Ascending aorta (tissue), 2 donors: ENCODE results near the gene HMGCLL1. TPM values are rescaled to one million over a fixed set of nuclear protein-coding genes. Genes with fewer than 3 reads are reported as not detected.

ENCODE experiments used
- DNase-seq, 2 donors: peaks; one replicate each; pipeline ENCODE4 v3.0.0-alpha.2; 2019; ENCODE audit warnings: low spot score in 2 of 2
- H3K27ac ChIP-seq, 2 donors: fragments of 200-600 bp; sonication (generic); one replicate each; pipeline ENCODE4 v1.5.1; 2016 to 2017; ENCODE audit warnings: mild to moderate bottlenecking in 1 of 2
- H3K27me3 ChIP-seq: fragments of 200-600 bp; sonication (generic); one replicate; pipeline ENCODE4 v1.5.1; 2017
- H3K36me3 ChIP-seq, 2 donors: fragments of 200-600 bp; sonication (generic); one replicate each; pipeline ENCODE4 v1.5.1; 2016
- H3K4me1 ChIP-seq, 2 donors: fragments of 200-600 bp; sonication (generic); one replicate each; pipeline ENCODE4 v1.5.1; 2016 to 2017; ENCODE audit warnings: mild to moderate bottlenecking in 1 of 2
- H3K4me3 ChIP-seq, 2 donors: fragments of 200-600 bp; sonication (generic); one replicate each; pipeline ENCODE4 v1.5.1; 2016 to 2017; ENCODE audit warnings: mild to moderate bottlenecking in 1 of 2
- H3K9me3 ChIP-seq, 2 donors: fragments of 200-600 bp; sonication (generic); one replicate each; pipeline ENCODE4 v1.5.1; 2016
- intact Hi-C: fragments of 100-400 bp; cut with DNase I; formaldehyde crosslinking; loops from one replicate; pipeline ENCODE4 v1.15.1; 2023
- total RNA-seq: library from RNA; depleted of rRNA; stranded (reverse); fragments of >200 nt; gene quantifications from one replicate; pipeline ENCODE4 v1.1.0, GENCODE V29; 2016
- TF ChIP-seq, protein P1 (sequence below), 3 experiments: fragments of 200-600 bp in 2 of 3; fragments of 450-650 bp in 1 of 3; sonication (generic) in 2 of 3; IDR thresholded peaks; one replicate each; pipeline ENCODE4 v1.5.1; 2016 to 2019; ENCODE audit warnings: antibody characterized with exemption in 3 of 3, mild to moderate bottlenecking in 1 of 3, moderate library complexity in 1 of 3

Gene HMGCLL1
- total RNA-seq, 1 donor from 2014 or later = 0.21 TPM

GRCh38 chr6:55495277-55495676, 83.7 kb downstream of the HMGCLL1 start:
- Histone ChIP-seq H3K27ac (no peak overlapping the region), H3K4me3 (no peak overlapping the region), H3K9me3 (no peaks in the 10 kb centered on the region), H3K4me1 (no peaks in the 10 kb centered on the region), H3K27me3 (no peaks in the 10 kb centered on the region), H3K36me3 (no peaks in the 10 kb centered on the region)
- no peak for DNase-seq
- intact Hi-C loops = no loop called here
- TF ChIP-seq, protein P1, sequence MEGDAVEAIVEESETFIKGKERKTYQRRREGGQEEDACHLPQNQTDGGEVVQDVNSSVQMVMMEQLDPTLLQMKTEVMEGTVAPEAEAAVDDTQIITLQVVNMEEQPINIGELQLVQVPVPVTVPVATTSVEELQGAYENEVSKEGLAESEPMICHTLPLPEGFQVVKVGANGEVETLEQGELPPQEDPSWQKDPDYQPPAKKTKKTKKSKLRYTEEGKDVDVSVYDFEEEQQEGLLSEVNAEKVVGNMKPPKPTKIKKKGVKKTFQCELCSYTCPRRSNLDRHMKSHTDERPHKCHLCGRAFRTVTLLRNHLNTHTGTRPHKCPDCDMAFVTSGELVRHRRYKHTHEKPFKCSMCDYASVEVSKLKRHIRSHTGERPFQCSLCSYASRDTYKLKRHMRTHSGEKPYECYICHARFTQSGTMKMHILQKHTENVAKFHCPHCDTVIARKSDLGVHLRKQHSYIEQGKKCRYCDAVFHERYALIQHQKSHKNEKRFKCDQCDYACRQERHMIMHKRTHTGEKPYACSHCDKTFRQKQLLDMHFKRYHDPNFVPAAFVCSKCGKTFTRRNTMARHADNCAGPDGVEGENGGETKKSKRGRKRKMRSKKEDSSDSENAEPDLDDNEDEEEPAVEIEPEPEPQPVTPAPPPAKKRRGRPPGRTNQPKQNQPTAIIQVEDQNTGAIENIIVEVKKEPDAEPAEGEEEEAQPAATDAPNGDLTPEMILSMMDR (IDR thresholded peaks at IDR 0.05) = no peak

DNA sequence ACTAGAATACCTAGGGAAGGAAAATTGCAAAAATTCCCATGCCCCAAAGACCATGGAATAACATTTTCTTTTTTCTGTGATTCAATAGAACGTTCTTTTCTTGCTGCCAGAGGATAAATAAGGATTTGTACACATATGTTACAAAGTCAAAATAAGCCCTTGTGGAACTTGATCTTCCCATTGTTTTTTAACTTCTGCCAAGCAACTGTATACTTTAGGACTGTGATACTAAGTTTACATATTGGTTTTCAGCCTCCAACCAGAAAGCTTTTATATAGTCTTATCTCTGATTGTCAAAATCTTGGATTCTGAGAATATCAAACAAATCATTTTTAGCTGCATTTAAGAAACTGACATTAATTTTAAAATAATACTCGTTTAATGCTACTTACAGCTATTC, 84.6 kb downstream of the HMGCLL1 start:
- Histone ChIP-seq H3K4me3 (no peak overlapping the region), H3K9me3 (no peaks in the 10 kb centered on the region), H3K36me3 (no peaks in the 10 kb centered on the region), H3K27ac (no peak overlapping the region), H3K4me1 (no peaks in the 10 kb centered on the region), H3K27me3 (no peaks in the 10 kb centered on the region)
- TF ChIP-seq, protein P1 (IDR thresholded peaks at IDR 0.05) = no peak
- no peak for DNase-seq
- intact Hi-C loops = no loop called here

GRCh38 chr6:55492259-55492658, 86.7 kb downstream of the HMGCLL1 start:
- TF ChIP-seq, protein P1 (IDR thresholded peaks at IDR 0.05) = no peak
- intact Hi-C loops = no loop called here
- Histone ChIP-seq H3K9me3 (no peaks in the 10 kb centered on the region), H3K27me3 (no peaks in the 10 kb centered on the region), H3K4me3 (no peak overlapping the region), H3K4me1 (no peaks in the 10 kb centered on the region), H3K36me3 (no peaks in the 10 kb centered on the region), H3K27ac (no peak overlapping the region)
- DNase-seq = no peak

GRCh38 chr6:55490871-55491270, 88.1 kb downstream of the HMGCLL1 start:
- no peak overlapping the region for H3K4me3 ChIP-seq
- no peaks in the 10 kb centered on the region for H3K36me3 ChIP-seq
- H3K9me3 ChIP-seq = no peaks in the 10 kb centered on the region
- intact Hi-C loops = no loop called here
- H3K27ac ChIP-seq = no peak overlapping the region
- no peak for DNase-seq
- H3K4me1 ChIP-seq = no peaks in the 10 kb centered on the region
- TF ChIP-seq, protein P1 (IDR thresholded peaks at IDR 0.05) = no peak
- H3K27me3 ChIP-seq = no peaks in the 10 kb centered on the region

- no peak overlapping the region for H3K27ac ChIP-seq
- TF ChIP-seq, protein P1 (IDR thresholded peaks at IDR 0.05) = no peak
- no peaks in the 10 kb centered on the region for H3K27me3 ChIP-seq
- H3K36me3 ChIP-seq = no peaks in the 10 kb centered on the region
- no peaks in the 10 kb centered on the region for H3K9me3 ChIP-seq
- no peak overlapping the region for H3K4me3 ChIP-seq
- DNase-seq = no peak
- intact Hi-C loops = no loop called here
- no peaks in the 10 kb centered on the region for H3K4me1 ChIP-seq
Measured at GRCh38 chr6:55474382-55474781, 104.6 kb downstream of the HMGCLL1 start.

GRCh38 chr6:55473722-55474121, 105.3 kb downstream of the HMGCLL1 start:
- intact Hi-C loops = no loop called here
- Histone ChIP-seq H3K4me1 (no peaks in the 10 kb centered on the region), H3K27me3 (no peaks in the 10 kb centered on the region), H3K27ac (no peak overlapping the region), H3K4me3 (no peak overlapping the region), H3K36me3 (no peaks in the 10 kb centered on the region), H3K9me3 (no peaks in the 10 kb centered on the region)
- DNase-seq = no peak
- TF ChIP-seq, protein P1 (IDR thresholded peaks at IDR 0.05) = no peak
